Muscle layer of colon (tissue), 2 donors: ENCODE measurements around the gene ANKRD34C.
"Not testable (repeated sequence)": the region's sequence is repeated elsewhere in the genome, so short reads cannot be mapped to it uniquely, and the experiment has no call there.

Source experiments
- H3K27ac ChIP-seq: one replicate; pipeline ENCODE4 v1.7.0; 2013; ENCODE audit warnings: low read depth, mild to moderate bottlenecking, low read length, moderate library complexity
- H3K27me3 ChIP-seq, 2 donors: one replicate each; pipeline ENCODE4 v1.7.0; 2013; ENCODE audit warnings: low read length in 2 of 2, mild to moderate bottlenecking in 2 of 2; ENCODE audit not compliant: insufficient read depth in 2 of 2, control insufficient read depth in 1 of 2
- H3K36me3 ChIP-seq: one replicate; pipeline ENCODE4 v1.7.0; 2013; ENCODE audit warnings: mild to moderate bottlenecking, low read length; ENCODE audit not compliant: insufficient read depth
- H3K4me1 ChIP-seq: one replicate; pipeline ENCODE4 v1.7.0; 2013; ENCODE audit warnings: mild to moderate bottlenecking, low read length; ENCODE audit not compliant: insufficient read depth
- H3K4me3 ChIP-seq, 2 donors: one replicate each; pipeline ENCODE4 v1.7.0; 2013; ENCODE audit warnings: low read length in 2 of 2, low read depth in 1 of 2, mild to moderate bottlenecking in 1 of 2, moderate library complexity in 1 of 2
- H3K9ac ChIP-seq: one replicate; pipeline ENCODE4 v1.7.0; 2013; ENCODE audit warnings: low read length
- H3K9me3 ChIP-seq: one replicate; pipeline ENCODE4 v1.7.0; 2013; ENCODE audit warnings: mild to moderate bottlenecking, low read length
- donor health status: abdominal sarcoma.
- donor health status: Adenocarcinoma of cecum.

Gene ANKRD34C

DNA sequence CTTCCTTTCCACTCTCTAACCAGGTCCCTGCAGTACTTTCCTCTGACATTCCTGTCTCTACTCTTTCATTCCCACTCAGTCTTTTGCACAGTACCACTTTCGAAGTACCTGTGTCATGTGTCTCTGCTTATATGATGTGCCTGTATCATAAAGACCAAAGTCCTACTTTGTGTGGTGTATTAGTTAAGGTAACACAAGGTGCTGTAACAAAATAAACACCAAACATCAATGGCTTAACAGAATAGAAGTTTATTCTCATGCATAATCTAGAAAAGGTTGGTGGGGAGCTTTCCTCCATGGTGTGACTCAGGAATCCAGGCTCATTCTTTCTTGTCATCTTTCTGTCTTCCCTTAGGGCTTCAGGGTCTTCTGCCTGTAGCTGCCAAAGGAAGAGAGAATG is 31.7 kb downstream of the ANKRD34C start:
- no peaks in the 10 kb centered on the region for H3K9me3 ChIP-seq
- H3K4me1 ChIP-seq = peaks cover 11% of the 10 kb centered on the region
- peaks cover 53% of the 10 kb centered on the region for H3K36me3 ChIP-seq
- H3K4me3 ChIP-seq = no peak overlapping the region
- H3K27me3 ChIP-seq = no peaks in the 10 kb centered on the region
- H3K27ac ChIP-seq = no peak overlapping the region
- no peak overlapping the region for H3K9ac ChIP-seq

DNA sequence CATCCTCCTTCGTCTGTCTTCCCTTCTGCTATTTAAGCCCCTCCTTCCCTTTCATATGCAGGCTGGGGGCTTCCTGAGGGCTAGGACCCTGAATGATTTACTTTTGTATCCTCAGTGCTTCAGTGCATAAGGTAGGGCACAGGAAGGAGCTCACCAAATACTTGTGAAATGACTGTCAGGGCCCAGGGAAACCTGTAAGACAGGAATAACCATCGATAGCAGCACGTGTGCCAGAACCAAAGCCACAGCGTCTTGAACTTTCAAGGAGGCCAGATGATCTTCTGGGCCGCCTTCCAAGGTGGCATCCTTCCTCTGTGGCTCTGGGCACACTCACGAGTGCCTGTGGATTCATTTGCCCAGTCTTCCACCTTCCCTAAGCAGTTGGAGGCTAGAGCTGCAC is 32.3 kb downstream of the ANKRD34C start:
- Histone ChIP-seq H3K4me1 (peaks cover 11% of the 10 kb centered on the region), H3K27ac (no peak overlapping the region), H3K9ac (no peak overlapping the region), H3K36me3 (peaks cover 58% of the 10 kb centered on the region), H3K9me3 (no peaks in the 10 kb centered on the region), H3K4me3 (no peak overlapping the region), H3K27me3 (no peaks in the 10 kb centered on the region)

- no peak overlapping the region for H3K27ac ChIP-seq
- H3K4me1 ChIP-seq = peaks cover 11% of the 10 kb centered on the region
- no peak overlapping the region for H3K4me3 ChIP-seq
- H3K36me3 ChIP-seq = peaks cover 62% of the 10 kb centered on the region
- no peak overlapping the region for H3K9ac ChIP-seq
- H3K27me3 ChIP-seq = no peaks in the 10 kb centered on the region
- no peaks in the 10 kb centered on the region for H3K9me3 ChIP-seq
Observed at GRCh38 chr15:79315623-79316328, 33.3 kb downstream of the ANKRD34C start.

- Histone ChIP-seq H3K36me3 (peaks cover 72% of the 10 kb centered on the region), H3K4me1 (peaks cover 7% of the 10 kb centered on the region), H3K27ac (no peak overlapping the region)
Observed at GRCh38 chr15:79316864-79317263, 34.3 kb downstream of the ANKRD34C start.

DNA sequence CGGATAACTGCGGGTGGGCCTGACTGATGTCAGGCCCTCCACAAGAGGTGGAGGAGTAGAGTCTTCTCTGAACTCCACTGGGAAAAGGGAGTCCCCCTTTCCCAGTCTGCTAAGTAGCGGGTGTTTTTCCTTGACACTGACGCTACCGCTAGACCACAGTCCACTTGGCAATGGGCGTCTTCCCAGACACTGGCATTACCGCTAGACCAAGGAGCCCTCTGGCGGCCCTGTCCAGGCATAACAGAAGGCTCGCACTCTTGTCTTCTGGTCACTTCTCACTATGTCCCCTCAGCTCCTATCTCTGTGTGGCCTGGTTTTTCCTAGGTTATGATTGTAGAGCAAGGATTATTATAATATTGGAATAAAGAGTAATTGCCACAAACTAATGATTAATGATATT is 37.5 kb downstream of the ANKRD34C start:
- not testable (repeated sequence) for H3K27me3 ChIP-seq, H3K9ac ChIP-seq
- peaks cover 68% of the 10 kb centered on the region for H3K36me3 ChIP-seq

More at GRCh38 chr15:79316864-79317263, 34.3 kb downstream of the ANKRD34C start:
- Histone ChIP-seq H3K9me3 (no peaks in the 10 kb centered on the region), H3K4me3 (no peak overlapping the region), H3K9ac (no peak overlapping the region), H3K27me3 (no peaks in the 10 kb centered on the region)

GRCh38 chr15:79321876-79322275 is 39.4 kb downstream of the ANKRD34C start:
- no peak overlapping the region for H3K4me3 ChIP-seq
- H3K9ac ChIP-seq = no peak overlapping the region
- no peaks in the 10 kb centered on the region for H3K4me1 ChIP-seq
- H3K36me3 ChIP-seq = peaks cover 52% of the 10 kb centered on the region
- no peaks in the 10 kb centered on the region for H3K27me3 ChIP-seq
- H3K27ac ChIP-seq = no peak overlapping the region
- no peaks in the 10 kb centered on the region for H3K9me3 ChIP-seq

More for the DNA sequence above, 37.5 kb downstream of the ANKRD34C start:
- not testable (repeated sequence) for H3K4me3 ChIP-seq, H3K9me3 ChIP-seq, H3K27ac ChIP-seq, H3K4me1 ChIP-seq

GRCh38 chr15:79322306-79322705 is 39.8 kb downstream of the ANKRD34C start:
- peaks cover 48% of the 10 kb centered on the region for H3K36me3 ChIP-seq
- H3K27ac ChIP-seq = no peak overlapping the region
- no peak overlapping the region for H3K4me3 ChIP-seq
- no peaks in the 10 kb centered on the region for H3K27me3 ChIP-seq
- no peaks in the 10 kb centered on the region for H3K9me3 ChIP-seq
- no peaks in the 10 kb centered on the region for H3K4me1 ChIP-seq
- H3K9ac ChIP-seq = no peak overlapping the region

DNA sequence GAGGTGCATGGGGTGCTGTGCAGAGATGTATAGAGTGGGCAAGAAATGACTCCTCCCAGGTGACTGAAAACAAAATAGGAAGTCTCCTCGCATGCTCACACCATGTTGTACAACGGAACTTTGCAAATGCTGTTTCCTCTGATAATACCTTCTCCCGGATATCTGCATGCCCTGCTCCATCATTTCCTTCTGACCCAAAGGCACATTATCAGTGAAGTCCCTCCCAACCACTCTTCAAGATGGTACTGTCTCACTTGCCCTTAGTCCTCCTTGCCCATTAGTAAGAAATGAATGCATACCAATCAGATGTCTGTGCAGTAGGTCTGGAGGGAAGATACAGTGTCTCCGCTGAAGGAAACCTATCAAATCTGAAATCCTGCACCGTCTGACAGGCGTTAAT is 40.4 kb downstream of the ANKRD34C start:
- H3K9me3 ChIP-seq = no peaks in the 10 kb centered on the region
- no peaks in the 10 kb centered on the region for H3K4me1 ChIP-seq
- no peak overlapping the region for H3K4me3 ChIP-seq
- no peak overlapping the region for H3K27ac ChIP-seq
- peaks cover 42% of the 10 kb centered on the region for H3K36me3 ChIP-seq
- H3K9ac ChIP-seq = no peak overlapping the region
- H3K27me3 ChIP-seq = no peaks in the 10 kb centered on the region

- Histone ChIP-seq H3K9ac (no peak overlapping the region), H3K27ac (no peak overlapping the region), H3K4me1 (no peaks in the 10 kb centered on the region), H3K9me3 (no peaks in the 10 kb centered on the region), H3K4me3 (no peak overlapping the region), H3K36me3 (no peaks in the 10 kb centered on the region), H3K27me3 (no peaks in the 10 kb centered on the region)
Observed at GRCh38 chr15:79329171-79329611, 46.7 kb downstream of the ANKRD34C start.
